Cardiac septum (tissue), 1 donor: ENCODE results near the gene HSD17B13. TPM values are rescaled to one million over a fixed set of nuclear protein-coding genes. Genes with fewer than 3 reads are reported as not detected.

Experiments
- DNase-seq: peaks from one replicate; pipeline ENCODE4 v3.0.0-alpha.2; 2020; ENCODE audit warnings: low spot score
- intact Hi-C: fragments of 100-400 bp; cut with DNase I; formaldehyde crosslinking; loops from one replicate; pipeline ENCODE4 v1.14.0; 2022
- microRNA-seq: library from miRNA; unstranded; fragments of <30 nt; microRNA quantifications from one replicate; pipeline ENCODE4 v1.2.0, GENCODE V29; 2020
- total RNA-seq: library from RNA; stranded (reverse); fragmentation: NEBNext Ultra II Directional; extraction: Animal tissue kit (Norgen Biotek cat#: 25700); gene quantifications from one replicate; pipeline ENCODE4 v1.2.1, GENCODE V29; 2021
- donor health status: DM: no; HTN: no; CAD: no.

HSD17B13 gene
- total RNA-seq, 1 donor from 2014 or later = 0.38 TPM

DNA sequence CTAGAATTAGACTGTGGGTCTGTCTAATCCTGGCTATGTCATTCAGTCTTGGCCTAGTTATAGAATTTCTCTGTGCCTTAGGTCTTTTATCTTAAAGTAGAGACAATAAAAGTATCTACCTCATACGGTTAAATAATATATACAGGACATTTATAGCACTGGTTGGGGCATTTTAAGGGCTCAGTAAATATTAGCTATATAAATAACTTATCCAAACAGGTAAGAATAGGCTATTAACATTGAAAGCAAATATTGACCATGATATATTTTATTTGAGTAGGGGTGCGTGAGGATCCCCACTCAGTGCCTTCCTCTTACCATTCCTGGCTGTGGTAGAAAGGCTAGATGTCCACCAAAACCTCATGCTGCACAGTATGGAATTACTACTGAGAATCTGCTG lies 47.4 kb downstream of the HSD17B13 start:
- DNase-seq = no peak
- intact Hi-C loops = no loop called here

DNA sequence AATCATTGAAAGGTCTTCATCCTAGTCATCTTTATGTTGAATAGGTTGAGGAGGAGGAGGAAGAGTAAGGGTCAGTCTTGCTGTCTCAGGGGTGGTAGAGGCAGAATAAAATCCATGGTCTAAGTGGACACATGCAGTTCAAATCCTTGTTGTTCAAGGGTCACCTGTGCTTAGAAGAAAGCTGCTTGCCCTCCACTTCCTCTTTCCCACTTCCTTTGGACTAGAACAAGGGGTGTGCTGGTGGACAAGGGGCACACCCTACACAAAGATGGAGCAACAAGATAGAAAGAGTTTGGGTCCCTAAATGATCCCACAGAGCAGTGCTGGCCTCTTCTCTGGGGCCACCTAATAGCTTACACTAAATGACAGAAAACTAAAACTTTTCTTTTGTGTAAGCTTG lies 47.9 kb downstream of the HSD17B13 start:
- intact Hi-C loops = loop anchor here (5.0 kb wide), 1 partner anchor 192 kb away; no protein-coding TSS in a partner anchor
- no peak for DNase-seq

DNA sequence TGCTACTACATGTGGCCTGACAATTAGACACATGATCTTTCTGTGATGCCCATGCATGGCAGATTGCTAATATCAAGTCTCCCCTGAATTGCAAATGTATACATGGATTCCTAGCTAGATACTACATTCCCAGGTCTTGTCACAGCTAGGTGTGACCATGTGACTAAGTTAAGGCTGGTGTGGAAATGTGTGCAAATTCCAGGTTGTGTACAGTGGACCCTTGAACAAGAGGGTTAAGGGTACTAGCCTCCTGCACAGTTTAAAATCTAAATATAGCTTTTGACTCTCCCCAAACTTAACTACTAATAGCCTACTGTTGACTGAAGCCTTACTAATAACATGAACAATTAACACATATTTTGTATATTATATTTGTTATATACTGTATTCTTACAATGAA lies 48.4 kb downstream of the HSD17B13 start:
- intact Hi-C loops = loop anchor here (5.0 kb wide), 1 partner anchor 193 kb away; no protein-coding TSS in a partner anchor
- DNase-seq = no peak

DNA sequence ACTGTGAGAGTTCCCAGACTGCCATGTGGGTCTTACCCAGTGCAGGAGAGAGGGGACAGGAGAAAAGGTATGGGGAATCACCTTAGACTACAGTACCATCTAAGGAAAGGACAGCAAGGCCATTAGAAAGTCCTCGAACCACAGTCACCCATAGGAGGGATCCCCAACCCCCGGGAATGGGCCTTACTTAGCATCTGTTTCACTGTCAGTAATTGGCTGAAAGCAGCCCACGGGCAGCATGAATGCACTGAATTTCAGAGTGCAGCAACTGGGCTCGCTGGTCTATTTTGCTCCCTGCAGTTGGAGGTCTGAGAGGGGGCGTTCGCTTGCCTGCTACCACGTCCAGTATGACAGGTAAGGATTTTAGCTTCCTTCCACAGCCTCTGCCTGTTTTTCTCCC lies 51.9 kb downstream of the HSD17B13 start:
- no peak for DNase-seq
- intact Hi-C loops = loop anchor here (5.0 kb wide), 1 partner anchor 196 kb away; no protein-coding TSS in a partner anchor

DNA sequence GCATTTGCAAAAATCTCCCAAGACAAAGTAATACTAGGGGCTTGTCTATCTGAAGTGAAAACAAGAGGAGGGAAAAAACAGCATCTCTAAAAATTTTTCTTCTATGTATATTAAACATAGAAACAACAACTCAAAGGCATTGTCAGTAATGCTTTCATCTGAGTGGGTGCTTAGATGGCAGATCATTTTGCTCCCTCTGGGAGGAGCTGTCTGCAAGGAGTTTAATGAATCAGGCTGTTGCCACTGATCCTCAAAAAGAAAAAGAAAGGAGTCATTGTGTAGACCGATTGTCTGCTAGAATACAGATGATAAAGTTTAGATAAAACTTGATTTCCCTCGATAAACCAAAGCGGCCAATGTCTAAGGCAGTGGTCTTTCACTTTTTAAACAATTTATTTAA lies 52.5 kb downstream of the HSD17B13 start:
- intact Hi-C loops = loop anchor here (5.0 kb wide), 1 partner anchor 197 kb away; no protein-coding TSS in a partner anchor
- no peak for DNase-seq

DNA sequence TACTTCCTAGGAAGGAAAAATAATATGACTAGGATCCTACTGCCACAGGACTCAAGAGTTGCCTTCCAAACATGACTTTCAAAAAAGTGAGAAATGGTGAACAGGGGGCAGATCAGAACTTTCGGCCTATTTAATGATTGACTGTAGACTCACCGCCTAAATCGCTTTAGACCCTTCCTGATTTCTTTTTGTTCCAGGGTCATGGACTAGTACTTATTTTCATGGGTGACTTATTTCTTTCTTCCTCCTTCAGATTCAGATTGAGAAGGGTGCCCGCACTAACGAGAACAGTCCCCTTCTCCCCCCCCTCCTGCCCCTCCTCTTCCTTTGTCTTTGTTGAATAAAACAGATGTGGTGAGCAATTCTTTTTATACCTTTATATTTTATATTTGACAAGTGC lies 54.3 kb downstream of the HSD17B13 start:
- DNase-seq = no peak
- intact Hi-C loops = no loop called here

DNA sequence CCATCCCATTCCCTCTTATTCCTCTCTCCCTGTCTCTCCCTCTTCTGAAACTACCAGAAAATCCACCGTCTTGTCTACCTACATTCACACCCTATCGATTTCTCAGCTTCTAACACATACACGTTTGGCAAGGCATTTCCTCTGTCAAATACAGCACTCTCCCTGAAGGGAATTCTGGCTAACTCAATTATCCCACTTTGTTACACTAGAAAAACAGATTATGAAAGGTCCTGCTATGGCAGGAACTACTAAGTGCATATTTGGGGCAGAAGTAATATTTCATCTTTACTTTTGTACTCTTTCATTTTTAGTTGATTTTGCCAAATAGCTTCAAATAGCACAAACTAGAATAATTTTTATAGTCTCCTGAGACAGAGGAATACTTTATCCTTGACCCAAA lies 55.7 kb downstream of the HSD17B13 start:
- intact Hi-C loops = no loop called here
- no peak for DNase-seq

DNA sequence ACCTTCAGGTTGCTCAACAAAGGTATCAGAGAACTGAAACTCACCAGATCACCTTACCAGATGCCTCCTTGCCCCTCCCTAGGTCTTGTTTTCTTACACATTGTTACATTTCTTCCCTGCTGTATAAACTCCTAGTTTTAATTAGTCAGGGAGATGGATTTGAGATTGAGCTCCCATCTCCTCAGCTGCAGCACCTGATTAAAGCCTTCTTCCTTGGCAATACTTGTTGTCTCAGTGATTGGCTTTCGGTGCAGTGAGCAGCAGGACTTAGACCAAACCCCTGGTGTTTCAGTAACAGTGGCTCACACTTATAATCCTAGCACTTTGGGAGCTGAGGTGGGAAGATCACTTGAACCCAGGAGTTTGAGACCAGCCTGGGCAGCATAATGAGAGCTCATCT lies 59.8 kb downstream of the HSD17B13 start:
- no peak for DNase-seq
- intact Hi-C loops = no loop called here

DNA sequence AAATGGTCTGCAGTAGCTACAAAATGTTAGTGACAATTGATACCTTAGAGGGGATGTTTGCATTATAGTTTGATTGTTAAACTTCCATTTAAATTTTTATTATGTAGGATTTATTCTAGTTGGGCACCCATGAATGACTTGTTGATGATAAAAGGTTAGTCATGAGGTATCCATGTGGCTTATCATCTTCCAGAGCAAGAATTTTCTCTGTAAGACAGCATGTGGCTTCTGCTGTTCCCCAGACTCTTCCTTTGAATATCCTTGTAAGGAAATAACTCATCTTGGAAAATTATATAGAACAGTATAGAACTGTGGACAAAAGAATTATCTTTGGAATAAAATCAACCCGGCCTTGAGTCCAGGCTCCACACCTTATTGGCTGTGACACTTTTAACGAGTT lies 62.2 kb downstream of the HSD17B13 start:
- intact Hi-C loops = no loop called here
- DNase-seq = no peak

DNA sequence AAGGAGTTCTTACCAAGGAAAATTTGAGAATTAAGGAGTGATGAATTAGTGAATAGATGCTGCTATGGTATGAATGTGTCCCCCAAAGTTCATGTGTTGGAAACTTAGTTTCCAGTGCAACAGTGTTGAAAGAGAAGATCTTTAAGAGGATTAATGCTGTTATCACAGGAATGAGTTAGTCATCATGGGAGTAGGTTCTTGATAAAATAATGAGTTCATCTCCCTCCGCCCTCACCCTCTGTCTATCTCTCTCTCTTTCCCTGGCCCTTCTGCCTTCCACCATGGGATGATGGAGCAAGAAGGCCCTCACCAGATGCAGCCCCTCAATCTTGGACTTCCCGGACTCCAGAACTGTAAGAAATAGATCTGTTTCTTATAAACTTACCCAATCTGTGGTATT lies 64.0 kb downstream of the HSD17B13 start:
- DNase-seq = no peak
- intact Hi-C loops = no loop called here

DNA sequence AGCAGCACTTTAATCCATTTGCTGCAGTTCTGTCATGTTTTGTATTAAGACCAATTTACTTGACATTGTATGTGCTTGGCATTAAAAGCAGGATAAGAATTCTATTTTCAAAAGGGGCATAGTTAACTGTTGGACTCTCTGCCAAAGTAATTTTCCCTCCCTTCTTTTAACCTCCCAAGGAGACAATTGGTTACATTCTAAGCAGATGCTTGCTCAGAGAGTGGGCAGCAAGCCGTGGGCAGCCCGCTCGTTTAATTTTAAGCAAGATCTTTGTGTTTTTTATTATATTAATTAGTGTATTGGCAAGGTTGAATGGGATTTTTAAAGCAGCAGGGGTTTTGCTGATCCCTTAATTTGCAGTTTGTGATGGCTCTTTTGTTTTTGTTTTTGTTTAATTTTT lies 65.2 kb downstream of the HSD17B13 start:
- intact Hi-C loops = no loop called here
- no peak for DNase-seq

DNA sequence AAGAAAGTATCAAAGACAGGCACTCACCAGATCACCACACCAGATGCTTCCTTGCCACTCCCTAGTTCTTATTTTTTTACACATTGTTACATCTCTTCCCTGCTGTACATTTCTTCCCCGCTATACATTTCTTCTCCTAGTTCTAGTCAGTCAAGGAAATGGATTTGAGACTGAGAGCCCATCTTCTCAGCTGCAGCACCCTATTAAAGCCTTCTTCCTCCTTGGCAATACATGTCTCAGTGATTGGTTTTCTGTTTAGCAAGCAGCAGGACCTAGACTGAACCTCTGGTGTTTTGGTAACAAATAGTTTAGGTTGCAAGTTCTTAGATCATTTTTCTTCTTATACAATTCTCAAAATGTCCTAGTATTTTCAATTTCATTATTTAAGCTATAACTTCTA lies 66.9 kb downstream of the HSD17B13 start:
- no peak for DNase-seq
- intact Hi-C loops = no loop called here

Small RNA genes lying within 50 kb of the gene (microRNA-seq; reads per million reads assigned to microRNA genes)
- gene MIR5705 = not detected

Other genes starting within 250 kb of the HSD17B13 start
- gene KLHL8, start 102.3 kb downstream of the HSD17B13 start, total RNA-seq = 11.2 TPM
- 11.0 TPM for gene HSD17B11, start 68.3 kb upstream of the HSD17B13 start, total RNA-seq
- 21.5 TPM for gene NUDT9, start 99.7 kb upstream of the HSD17B13 start, total RNA-seq
- 202 TPM for gene SPARCL1, start 206.5 kb upstream of the HSD17B13 start, total RNA-seq